ENCODE measurements around the gene PRKCB. TPM values are rescaled to one million over a fixed set of nuclear protein-coding genes. Genes with fewer than 3 reads are reported as not detected.

The PRKCB gene
- total and polyA plus RNA-seq, 12 donors = 0.30 to 8.8 (median 1.1) TPM

- ATAC-seq = no peak
- 39 to 64% methylated on average over 7 of the region's 7 CpGs for WGBS, 2 donors
- TF ChIP-seq CTCF (IDR thresholded peaks at IDR 0.05) = no peak
- peaks cover 0 to 48% (median 0%) of the 10 kb centered on the region in 9 donors for H3K4me1 ChIP-seq
- intact Hi-C loops (cut with DNase I) = no loop called here
- no peak for DNase-seq
- no peaks in the 10 kb centered on the region for H3K9me3 ChIP-seq
- H3K27ac ChIP-seq = peak overlapping the region in 1 of 10 donors; percentile 78
- peaks cover 0 to 39% (median 14%) of the 10 kb centered on the region in 7 donors for H3K27me3 ChIP-seq
- no peak overlapping the region for H3K4me3 ChIP-seq
- H3K36me3 ChIP-seq = no peaks in the 10 kb centered on the region
These were observed 115.1 kb downstream of the PRKCB start for GRCh38 chr16:23950898-23951297.

- H3K27me3 ChIP-seq = peaks cover 0 to 39% (median 14%) of the 10 kb centered on the region in 7 donors
- ATAC-seq (peak in 1 of 8 donors; percentile 37), DNase-seq (no peak)
- WGBS, 2 donors = 19% methylated on average over 13 of the region's 13 CpGs
- H3K36me3 ChIP-seq = no peaks in the 10 kb centered on the region
- TF ChIP-seq CTCF (IDR thresholded peaks at IDR 0.05) = no peak
- H3K27ac ChIP-seq = no peak overlapping the region
- H3K4me1 ChIP-seq = peaks cover 0 to 50% (median 0%) of the 10 kb centered on the region in 9 donors
- H3K4me3 ChIP-seq = no peak overlapping the region
- no peaks in the 10 kb centered on the region for H3K9me3 ChIP-seq
- intact Hi-C loops (cut with DNase I) = no loop called here
These were observed 116.6 kb downstream of the PRKCB start for GRCh38 chr16:23952128-23952970.

- H3K27me3 ChIP-seq = peaks cover 0 to 39% (median 14%) of the 10 kb centered on the region in 7 donors
- H3K27ac ChIP-seq = no peak overlapping the region
- no peaks in the 10 kb centered on the region for H3K36me3 ChIP-seq
- intact Hi-C loops (cut with DNase I) = no loop called here
- peaks cover 0 to 55% (median 0%) of the 10 kb centered on the region in 9 donors for H3K4me1 ChIP-seq
- no peak for DNase-seq
- no peak for ATAC-seq
- TF ChIP-seq CTCF (IDR thresholded peaks at IDR 0.05) = no peak
- no peak overlapping the region for H3K4me3 ChIP-seq
- 83 to 91% methylated on average over 5 of the region's 5 CpGs for WGBS, 2 donors
- H3K9me3 ChIP-seq = no peaks in the 10 kb centered on the region
These were observed 117.2 kb downstream of the PRKCB start for GRCh38 chr16:23952971-23953300.

- whole genome bisulfite sequencing, 2 donors = 78 to 83% methylated on average over 2 of the region's 2 CpGs
- Histone ChIP-seq H3K27ac (no peak overlapping the region), H3K36me3 (no peaks in the 10 kb centered on the region), H3K4me1 (peaks cover 0 to 53% (median 0%) of the 10 kb centered on the region in 9 donors), H3K27me3 (peaks cover 0 to 39% (median 14%) of the 10 kb centered on the region in 7 donors), H3K4me3 (no peak overlapping the region), H3K9me3 (no peaks in the 10 kb centered on the region)
- no peak for DNase-seq
- intact Hi-C loops (cut with DNase I) = no loop called here
- ATAC-seq = no peak
- TF ChIP-seq CTCF (IDR thresholded peaks at IDR 0.05) = no peak
These were observed 117.7 kb downstream of the PRKCB start for GRCh38 chr16:23953476-23953875.
